CD14-positive monocyte (primary cell): ENCODE results near the gene NEURL4. TPM values are rescaled to one million over a fixed set of nuclear protein-coding genes. Genes with fewer than 3 reads are reported as not detected.

ENCODE experiments used
- DNase-seq, 3 donors: peaks; one replicate each; pipeline ENCODE4 v3.0.0-alpha.2; 2011 to 2022
- H2AFZ ChIP-seq: 2 replicates; pipeline ENCODE4 v1.6.0; 2012; ENCODE audit warnings: mild to moderate bottlenecking, low read depth, low read length, inconsistent platforms; ENCODE audit not compliant: insufficient read depth, poor library complexity, severe bottlenecking
- H3K27ac ChIP-seq, 2 donors: 1 replicate in 1 of 2; 2 replicates in 1 of 2; pipeline ENCODE4 v1.5.1; 2012 to 2013; ENCODE audit warnings: low read length in 2 of 2, control low read depth in 1 of 2, inconsistent platforms in 1 of 2, low read depth in 1 of 2, mild to moderate bottlenecking in 1 of 2
- H3K27me3 ChIP-seq, 2 donors: one replicate each; pipeline versions ENCODE4 v1.6.0 to v1.6.1; 2011 to 2013; ENCODE audit warnings: low read length in 2 of 2; ENCODE audit not compliant: control insufficient read depth in 2 of 2, insufficient read depth in 2 of 2
- H3K36me3 ChIP-seq, 2 donors: replicated peaks in 1 of 2; 1 replicate in 1 of 2; 2 replicates in 1 of 2; pipeline versions ENCODE4 v1.5.1 to v1.6.1; 2012 to 2013; ENCODE audit warnings: low read length in 2 of 2, control low read depth in 1 of 2, inconsistent platforms in 1 of 2, mild to moderate bottlenecking in 1 of 2; ENCODE audit not compliant: insufficient read depth in 2 of 2, control insufficient read depth in 1 of 2
- H3K4me1 ChIP-seq, 2 donors: 1 replicate in 1 of 2; 2 replicates in 1 of 2; pipeline versions ENCODE4 v1.5.1 to v1.6.1; 2012 to 2013; ENCODE audit warnings: low read length in 2 of 2, control low read depth in 1 of 2, inconsistent platforms in 1 of 2, mild to moderate bottlenecking in 1 of 2, moderate library complexity in 1 of 2; ENCODE audit not compliant: insufficient read depth in 2 of 2, control insufficient read depth in 1 of 2
- H3K4me2 ChIP-seq: replicated peaks from 2 replicates; pipeline ENCODE3; 2012; ENCODE audit warnings: low read length, moderate library complexity, mild to moderate bottlenecking; ENCODE audit not compliant: poor library complexity, severe bottlenecking; ENCODE audit errors: extremely low read depth
- H3K4me3 ChIP-seq, 3 experiments: fragments of 200-600 bp in 1 of 3; sonication (generic) in 1 of 3; replicated peaks in 1 of 3; 1 replicate in 2 of 3; 2 replicates in 1 of 3; pipeline ENCODE4 v1.5.1; 2011 to 2013; ENCODE audit warnings: low read length in 3 of 3, mild to moderate bottlenecking in 3 of 3, control low read depth in 2 of 3, low read depth in 2 of 3, inconsistent platforms in 1 of 3, moderate library complexity in 1 of 3
- H3K79me2 ChIP-seq: 2 replicates; pipeline ENCODE4 v1.6.0; 2012; ENCODE audit warnings: mild to moderate bottlenecking, control low read depth, inconsistent platforms, low read length, moderate library complexity; ENCODE audit not compliant: insufficient read depth
- H3K9ac ChIP-seq: 2 replicates; pipeline ENCODE4 v1.6.0; 2017; ENCODE audit warnings: low read length, mild to moderate bottlenecking; ENCODE audit not compliant: insufficient read depth, poor library complexity, severe bottlenecking
- H3K9me3 ChIP-seq, 2 donors: replicated peaks in 1 of 2; 1 replicate in 1 of 2; 2 replicates in 1 of 2; pipeline versions ENCODE4 v1.5.1 to v1.6.1; 2012 to 2013; ENCODE audit warnings: low read length in 2 of 2, control low read depth in 1 of 2; ENCODE audit not compliant: control insufficient read depth in 1 of 2, insufficient read depth in 1 of 2
- H4K20me1 ChIP-seq: 2 replicates; pipeline ENCODE4 v1.6.0; 2012; ENCODE audit warnings: mild to moderate bottlenecking, low read length, control low read depth, moderate library complexity; ENCODE audit not compliant: insufficient read depth
- H3K27ac Mint-ChIP-seq, 7 donors: one replicate each; pipeline ENCODE4 v1.8.0; 2020; ENCODE audit warnings: mild to moderate bottlenecking in 7 of 7, mixed read lengths in 7 of 7, moderate library complexity in 6 of 7, inconsistent platforms in 2 of 7
- H3K27me3 Mint-ChIP-seq, 3 donors: one replicate each; pipeline ENCODE4 v1.8.0; 2021 to 2022; ENCODE audit warnings: low read depth in 3 of 3, mild to moderate bottlenecking in 3 of 3, mixed read lengths in 3 of 3, moderate library complexity in 3 of 3, inconsistent platforms in 1 of 3
- H3K36me3 Mint-ChIP-seq, 2 donors: one replicate each; pipeline ENCODE4 v1.8.0; 2020; ENCODE audit warnings: mixed read lengths in 2 of 2, inconsistent platforms in 1 of 2, mild to moderate bottlenecking in 1 of 2
- H3K4me1 Mint-ChIP-seq: one replicate; pipeline ENCODE4 v1.8.0; 2020; ENCODE audit warnings: mild to moderate bottlenecking, mixed read lengths
- H3K4me3 Mint-ChIP-seq, 2 donors: one replicate each; pipeline ENCODE4 v1.8.0; 2020; ENCODE audit warnings: mild to moderate bottlenecking in 2 of 2, mixed read lengths in 2 of 2, moderate library complexity in 1 of 2
- H3K9me3 Mint-ChIP-seq, 7 donors: one replicate each; pipeline ENCODE4 v1.8.0; 2020 to 2022; ENCODE audit warnings: mixed read lengths in 7 of 7, mild to moderate bottlenecking in 6 of 7, moderate library complexity in 6 of 7, inconsistent platforms in 2 of 7
- WGBS: methylation state at CpG from one replicate; pipeline ENCODE4 v1.1.5; 2013; ENCODE audit warnings: missing lambda C conversion rate; ENCODE audit not compliant: insufficient coverage; 5-methylcytosine and 5-hydroxymethylcytosine counted together
- intact Hi-C, 2 donors: fragments of 100-400 bp; cut with micrococcal nuclease; formaldehyde crosslinking; loops; one replicate each; pipeline versions ENCODE4 v1.15.0 to v1.15.1; 2023
- polyA plus RNA-seq, 3 donors: library from polyadenylated mRNA; depleted of rRNA in 1 of 3; unstranded in 2 of 3; stranded (reverse) in 1 of 3; fragments of 300-500 nt in 2 of 3; fragments of >200 nt in 1 of 3; fragmentation: Illumina TruSeq in 2 of 3; gene quantifications; 1 replicate in 2 of 3; 2 replicates in 1 of 3; pipeline ENCODE4 v1.2.3, GENCODE V29; 2012 to 2021
- TF ChIP-seq, protein P1 (sequence below): fragments of 200-600 bp; IDR thresholded peaks from one replicate; pipeline ENCODE4 v1.8.0; 2022; ENCODE audit warnings: antibody characterized with exemption, mild to moderate bottlenecking

The NEURL4 gene
- polyA plus RNA-seq, 3 donors, result 0.35 to 42.6 (median 0.44) TPM

DNA sequence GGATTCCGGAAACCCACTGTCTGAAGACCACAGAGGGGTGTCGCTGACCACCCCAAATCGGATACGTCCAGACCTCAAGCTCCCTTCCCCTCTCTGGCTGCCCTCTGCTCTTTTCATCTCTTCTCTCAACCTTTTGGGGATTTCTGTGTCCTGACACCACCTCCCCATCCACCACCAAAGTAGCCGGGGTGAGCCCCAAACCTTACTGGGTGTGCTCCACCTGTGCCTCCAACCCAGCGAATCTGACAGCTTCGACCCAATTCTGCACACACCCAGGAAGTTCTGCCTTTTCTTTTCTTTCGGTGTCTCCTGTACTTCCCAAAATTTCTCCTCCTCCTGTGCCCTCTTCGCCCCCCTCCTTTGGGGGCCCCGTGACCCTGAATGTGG is 23.4 kb upstream of the NEURL4 start:
- H3K4me2 ChIP-seq, result peak overlapping the region; percentile 91
- H3K4me1 ChIP-seq, result peaks cover 28 to 54% of the 10 kb centered on the region in 2 donors
- Mint-ChIP-seq H3K4me1 (peaks cover 40% of the 10 kb centered on the region), H3K27ac (peak overlapping the region; percentile 64 to 90 (median 86)), H3K36me3 (peaks cover 13 to 17% of the 10 kb centered on the region in 2 donors), H3K4me3 (peak overlapping the region; percentile 89 to 94), H3K27me3 (peaks cover 3 to 6% (median 3%) of the 10 kb centered on the region in 3 donors), H3K9me3 (peaks cover 0 to 2% (median 0%) of the 10 kb centered on the region in 7 donors)
- H4K20me1 ChIP-seq, result peaks cover 31% of the 10 kb centered on the region
- 23% methylated on average over 10 of the region's 10 CpGs for WGBS
- H3K27ac ChIP-seq, result peak overlapping the region; percentile 55 to 81
- intact Hi-C loops, result loop anchor here (5.0 to 10.0 kb wide), 3 partner anchors 40 to 212 kb away; partner anchors contain the start of genes PLSCR3 (in 1 of the 2), POLR2A (in 1 of the 2), SENP3 (in 1 of the 2) and SLC35G6 (in 1 of the 2)
- H3K4me3 ChIP-seq, result peak overlapping the region; percentile 76 to 90 (median 88)
- H3K9me3 ChIP-seq, result no peaks in the 10 kb centered on the region
- no peaks in the 10 kb centered on the region for H3K27me3 ChIP-seq
- H2AFZ ChIP-seq, result peak overlapping the region; percentile 88
- DNase-seq, result no peak
- H3K36me3 ChIP-seq, result peaks cover 12 to 15% of the 10 kb centered on the region in 2 donors
- no peaks in the 10 kb centered on the region for H3K79me2 ChIP-seq
- TF ChIP-seq, protein P1, sequence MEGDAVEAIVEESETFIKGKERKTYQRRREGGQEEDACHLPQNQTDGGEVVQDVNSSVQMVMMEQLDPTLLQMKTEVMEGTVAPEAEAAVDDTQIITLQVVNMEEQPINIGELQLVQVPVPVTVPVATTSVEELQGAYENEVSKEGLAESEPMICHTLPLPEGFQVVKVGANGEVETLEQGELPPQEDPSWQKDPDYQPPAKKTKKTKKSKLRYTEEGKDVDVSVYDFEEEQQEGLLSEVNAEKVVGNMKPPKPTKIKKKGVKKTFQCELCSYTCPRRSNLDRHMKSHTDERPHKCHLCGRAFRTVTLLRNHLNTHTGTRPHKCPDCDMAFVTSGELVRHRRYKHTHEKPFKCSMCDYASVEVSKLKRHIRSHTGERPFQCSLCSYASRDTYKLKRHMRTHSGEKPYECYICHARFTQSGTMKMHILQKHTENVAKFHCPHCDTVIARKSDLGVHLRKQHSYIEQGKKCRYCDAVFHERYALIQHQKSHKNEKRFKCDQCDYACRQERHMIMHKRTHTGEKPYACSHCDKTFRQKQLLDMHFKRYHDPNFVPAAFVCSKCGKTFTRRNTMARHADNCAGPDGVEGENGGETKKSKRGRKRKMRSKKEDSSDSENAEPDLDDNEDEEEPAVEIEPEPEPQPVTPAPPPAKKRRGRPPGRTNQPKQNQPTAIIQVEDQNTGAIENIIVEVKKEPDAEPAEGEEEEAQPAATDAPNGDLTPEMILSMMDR, result no peak
- H3K9ac ChIP-seq, result peak overlapping the region; percentile 83

GRCh38 chr17:7351665-7352502 is 22.7 kb upstream of the NEURL4 start, which contains the start of gene KCTD11:
Gene KCTD11 (plus strand): TSS chr17:7352162.
- Histone ChIP-seq H3K27me3 (no peaks in the 10 kb centered on the region), H4K20me1 (peaks cover 35% of the 10 kb centered on the region), H3K79me2 (no peaks in the 10 kb centered on the region), H3K4me2 (peak within 1 kb of the TSS; percentile 91), H2AFZ (peak within 1 kb of the TSS; percentile 88), H3K4me1 (peaks cover 28 to 54% of the 10 kb centered on the region in 2 donors), H3K9ac (peak within 1 kb of the TSS; percentile 83), H3K36me3 (peaks cover 18 to 21% of the 10 kb centered on the region in 2 donors), H3K27ac (peak within 1 kb of the TSS; percentile 55 to 81), H3K4me3 (peak within 1 kb of the TSS; percentile 76 to 90 (median 88)), H3K9me3 (no peaks in the 10 kb centered on the region)
- peak within 1 kb of the TSS; percentile 89 to 94 for H3K4me3 Mint-ChIP-seq
- peaks cover 40% of the 10 kb centered on the region for H3K4me1 Mint-ChIP-seq
- under 1% methylated on average over 91 of the region's 91 CpGs for WGBS
- H3K27ac Mint-ChIP-seq, result peak within 1 kb of the TSS; percentile 70 to 90 (median 87)
- intact Hi-C loops, result loop anchor here (5.0 to 10.0 kb wide), 3 partner anchors 40 to 213 kb away; partner anchors contain the start of genes PLSCR3 (in 1 of the 2), POLR2A (in 1 of the 2), SENP3 (in 1 of the 2) and SLC35G6 (in 1 of the 2)
- peaks cover 0 to 2% (median 0%) of the 10 kb centered on the region in 7 donors for H3K9me3 Mint-ChIP-seq
- H3K36me3 Mint-ChIP-seq, result peaks cover 18 to 22% of the 10 kb centered on the region in 2 donors
- peak; percentile 66 to 76 (median 74) for DNase-seq
- TF ChIP-seq, protein P1, result peak; percentile 26
- H3K27me3 Mint-ChIP-seq, result peaks cover 3 to 5% (median 3%) of the 10 kb centered on the region in 3 donors
